A549 (cell line): ENCODE data around the gene CADM4. TPM values are rescaled to one million over a fixed set of nuclear protein-coding genes. Genes with fewer than 3 reads are reported as not detected.

Source experiments
- ATAC-seq, 2 experiments: fragments of 200-7000 bp in 1 of 2; fragments of >200 bp in 1 of 2; cut with Nextera tagmentation in 1 of 2; cut with Tn5 transposase in 1 of 2; 3 replicates each; pipeline versions ENCODE4 v1.8.0 to v1.9.1; 2018 to 2020; ENCODE audit warnings: mild to moderate bottlenecking in 1 of 2, moderate library complexity in 1 of 2
- CTCF ChIA-PET: fragments of 300-600 bp; sonication (Branson Sonifier 250); formaldehyde crosslinking; extraction: SDS; loops from one replicate; lab custom pipeline; 2021; ENCODE audit warnings: antibody characterized with exemption, inconsistent platforms; lab: Yijun Ruan, JAX
- POLR2A ChIA-PET: fragments of 350-600 bp; formaldehyde crosslinking; extraction: SDS; loops from one replicate; lab custom pipeline; 2021; ENCODE audit warnings: antibody characterized with exemption, inconsistent platforms; lab: Yijun Ruan, JAX
- DNase-seq, 2 experiments: peaks; one replicate each; pipeline versions ENCODE4 v3.0.0 to v3.0.0-alpha.2; 2011 to 2016; ENCODE audit warnings: low read depth in 1 of 2, low spot score in 1 of 2
- FAIRE-seq: peaks from 2 replicates; lab custom pipeline; 2011; peaks lifted over from hg19 to GRCh38; lab: Jason Lieb, UNC
- H3K27ac ChIP-seq, 2 experiments: fragments of >200 bp; sonication (Bioruptor Twin); formaldehyde crosslinking; 3 replicates each; pipeline ENCODE4 v1.5.1; 2016 to 2017
- H3K4me1 ChIP-seq: fragments of >200 bp; sonication (Bioruptor Twin); formaldehyde crosslinking; 3 replicates; pipeline ENCODE4 v1.6.1; 2016
- H3K4me2 ChIP-seq: fragments of >200 bp; sonication (Bioruptor Twin); formaldehyde crosslinking; 3 replicates; pipeline ENCODE4 v1.6.1; 2016
- H3K4me3 ChIP-seq: fragments of >200 bp; sonication (Bioruptor Twin); formaldehyde crosslinking; 3 replicates; pipeline ENCODE4 v1.5.1; 2016
- H3K9me3 ChIP-seq: fragments of >200 bp; sonication (Bioruptor Twin); formaldehyde crosslinking; 3 replicates; pipeline ENCODE4 v1.6.1; 2016
- BHLHE40 ChIP-seq: IDR thresholded peaks from 2 replicates; pipeline ENCODE4 v1.6.1; 2012; ENCODE audit warnings: low read depth, low read length, inconsistent platforms
- CBX2 ChIP-seq: fragments of 200-600 bp; sonication (generic); IDR thresholded peaks from 2 replicates; pipeline ENCODE4 v1.6.1; 2016; ENCODE audit warnings: low read depth, mild to moderate bottlenecking, borderline replicate concordance
- EHMT2 ChIP-seq: fragments of 200-600 bp; sonication (generic); IDR thresholded peaks from 2 replicates; pipeline ENCODE4 v1.6.1; 2016; ENCODE audit warnings: antibody characterized with exemption, low read depth, mild to moderate bottlenecking, moderate library complexity
- ESRRA ChIP-seq: fragments of 150-350 bp; IDR thresholded peaks from 2 replicates; pipeline ENCODE4 v1.6.1; 2014; ENCODE audit warnings: mild to moderate bottlenecking, low read length, borderline replicate concordance
- FOXS1 ChIP-seq: fragments of 250-450 bp; sonication (Bioruptor Pico); IDR thresholded peaks from 2 replicates; pipeline ENCODE4 v1.5.0; 2020; ENCODE audit warnings: mild to moderate bottlenecking, moderate library complexity
- GATA3 ChIP-seq: IDR thresholded peaks from 2 replicates; pipeline ENCODE4 v1.6.1; 2012; ENCODE audit warnings: borderline replicate concordance
- HEYL ChIP-seq: fragments of 250-450 bp; sonication (Bioruptor Pico); IDR thresholded peaks from 2 replicates; pipeline ENCODE4 v1.8.0; 2021; ENCODE audit warnings: mild to moderate bottlenecking, moderate library complexity
- HOXB13 ChIP-seq: fragments of 250-450 bp; sonication (Bioruptor Pico); IDR thresholded peaks from 2 replicates; pipeline ENCODE4 v1.5.0; 2020; ENCODE audit warnings: low read depth, mild to moderate bottlenecking, moderate library complexity
- KDM1A ChIP-seq: fragments of 200-600 bp; sonication (generic); IDR thresholded peaks from 2 replicates; pipeline ENCODE4 v1.6.1; 2016; ENCODE audit warnings: low read depth, mild to moderate bottlenecking
- MAZ ChIP-seq: fragments of 150-350 bp; IDR thresholded peaks from 2 replicates; pipeline ENCODE4 v1.6.1; 2014; ENCODE audit warnings: antibody characterized with exemption, low read depth, low read length, borderline replicate concordance
- NFE2L2 ChIP-seq: fragments of 150-350 bp; conservative IDR thresholded peaks from 2 replicates; pipeline ENCODE4 v1.6.1; 2014; ENCODE audit warnings: low read length
- PHF8 ChIP-seq: fragments of 200-600 bp; sonication (generic); IDR thresholded peaks from 2 replicates; pipeline ENCODE4 v1.6.1; 2016; ENCODE audit warnings: low read depth, mild to moderate bottlenecking, antibody characterized with exemption, moderate library complexity, borderline replicate concordance
- POLR2AphosphoS2 ChIP-seq: conservative IDR thresholded peaks from 2 replicates; pipeline ENCODE4 v1.6.1; 2012; ENCODE audit warnings: low read length, improper control_type of control experiment, inconsistent platforms
- RFX5 ChIP-seq: fragments of 450-650 bp; IDR thresholded peaks from 2 replicates; pipeline ENCODE4 v1.7.1; 2014; ENCODE audit warnings: antibody characterized with exemption, mild to moderate bottlenecking, moderate library complexity
- ZC3H11A ChIP-seq: fragments of 450-650 bp; IDR thresholded peaks from 2 replicates; pipeline ENCODE4 v1.6.1; 2014; ENCODE audit warnings: antibody characterized with exemption, mild to moderate bottlenecking
- ZSCAN20 ChIP-seq: fragments of 250-450 bp; sonication (Bioruptor Pico); IDR thresholded peaks from 2 replicates; pipeline ENCODE4 v1.8.0; 2022; ENCODE audit warnings: mild to moderate bottlenecking, moderate library complexity
- WGBS: methylation state at CpG from one replicate; pipeline ENCODE4 v1.1.6; 2017; ENCODE audit errors: missing lambda C conversion rate; 5-methylcytosine and 5-hydroxymethylcytosine counted together
- polyA plus RNA-seq, 4 experiments: library from polyadenylated mRNA; depleted of rRNA in 3 of 4; stranded (reverse); fragments of >200 nt; fragmentation: RNase III in 1 of 4; extraction: RNeasy Plus Mini Kit Qiagen cat#74134 plus additional on column Dnase treatment in 1 of 4; gene quantifications; 2 replicates in 3 of 4; 3 replicates in 1 of 4; pipeline ENCODE4 v1.2.3, GENCODE V29; 2011 to 2017
- TF ChIP-seq, protein P1 (sequence below): fragments of 450-650 bp; IDR thresholded peaks from 2 replicates; pipeline ENCODE4 v1.6.1; 2014; ENCODE audit warnings: antibody characterized with exemption
- TF ChIP-seq, protein P2 (sequence below): fragments of 150-350 bp; IDR thresholded peaks from 2 replicates; pipeline ENCODE4 v1.6.1; 2014; ENCODE audit warnings: low read depth, mild to moderate bottlenecking, low read length
- TF ChIP-seq, protein P3 (sequence below): fragments of 200-600 bp; sonication (generic); IDR thresholded peaks from 2 replicates; pipeline ENCODE4 v1.6.1; 2016; ENCODE audit warnings: antibody characterized with exemption, mild to moderate bottlenecking, moderate library complexity
- TF ChIP-seq, protein P4 (sequence below): fragments of 250-450 bp; sonication (Bioruptor Pico); IDR thresholded peaks from 2 replicates; pipeline ENCODE4 v1.5.0; 2021; ENCODE audit warnings: mild to moderate bottlenecking, moderate library complexity, borderline replicate concordance

CADM4 gene
- polyA plus RNA-seq, 2 of the 4 experiments (the other 2 are of a cell fraction) = 4.2 to 9.2 TPM

DNA sequence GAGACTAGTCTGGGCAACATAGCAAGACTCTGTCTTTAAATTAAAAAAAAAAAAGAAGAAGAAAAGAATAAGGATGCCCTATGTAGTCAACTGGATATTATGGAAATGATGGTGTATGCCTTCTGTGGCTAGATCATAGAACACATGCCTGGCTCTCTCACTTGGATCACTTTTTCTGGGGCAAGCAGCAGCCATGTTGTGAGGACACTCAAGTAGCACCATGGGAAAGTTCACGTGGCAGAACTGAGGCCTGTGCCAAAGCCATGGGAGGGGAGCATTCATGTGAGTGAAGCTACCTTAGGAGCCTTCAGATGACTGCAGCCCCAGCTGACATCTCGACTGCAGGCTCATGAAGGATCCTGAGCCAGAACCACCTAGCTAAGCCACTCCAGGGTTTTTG, 18.4 kb upstream of the CADM4 start:
- FAIRE-seq (no peak), DNase-seq (no peak), ATAC-seq (no peak)
- H3K4me1 ChIP-seq = no peaks in the 10 kb centered on the region
- 95% methylated on average over 2 of the region's 2 CpGs for WGBS
- no peak overlapping the region for H3K4me3 ChIP-seq
- no peak overlapping the region for H3K27ac ChIP-seq
- H3K9me3 ChIP-seq = 0 out of 3 replicates have a peak, but pooled peaks cover 8% of the 10 kb centered on the region
- ChIA-PET CTCF (interaction anchor here (1.2 to 3.0 kb wide), 4 partner anchors 10 to 127 kb away, joined by 3 to 16 read pairs (median 6); no protein-coding TSS in a partner anchor), POLR2A (no interaction called here)
- H3K4me2 ChIP-seq = no peak overlapping the region
- TF ChIP-seq KDM1A = no peak
- TF ChIP-seq CBX2 = no peak
- TF ChIP-seq RFX5 = no peak
- TF ChIP-seq, protein P1, sequence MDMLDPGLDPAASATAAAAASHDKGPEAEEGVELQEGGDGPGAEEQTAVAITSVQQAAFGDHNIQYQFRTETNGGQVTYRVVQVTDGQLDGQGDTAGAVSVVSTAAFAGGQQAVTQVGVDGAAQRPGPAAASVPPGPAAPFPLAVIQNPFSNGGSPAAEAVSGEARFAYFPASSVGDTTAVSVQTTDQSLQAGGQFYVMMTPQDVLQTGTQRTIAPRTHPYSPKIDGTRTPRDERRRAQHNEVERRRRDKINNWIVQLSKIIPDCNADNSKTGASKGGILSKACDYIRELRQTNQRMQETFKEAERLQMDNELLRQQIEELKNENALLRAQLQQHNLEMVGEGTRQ = no peak
- TF ChIP-seq, protein P2, sequence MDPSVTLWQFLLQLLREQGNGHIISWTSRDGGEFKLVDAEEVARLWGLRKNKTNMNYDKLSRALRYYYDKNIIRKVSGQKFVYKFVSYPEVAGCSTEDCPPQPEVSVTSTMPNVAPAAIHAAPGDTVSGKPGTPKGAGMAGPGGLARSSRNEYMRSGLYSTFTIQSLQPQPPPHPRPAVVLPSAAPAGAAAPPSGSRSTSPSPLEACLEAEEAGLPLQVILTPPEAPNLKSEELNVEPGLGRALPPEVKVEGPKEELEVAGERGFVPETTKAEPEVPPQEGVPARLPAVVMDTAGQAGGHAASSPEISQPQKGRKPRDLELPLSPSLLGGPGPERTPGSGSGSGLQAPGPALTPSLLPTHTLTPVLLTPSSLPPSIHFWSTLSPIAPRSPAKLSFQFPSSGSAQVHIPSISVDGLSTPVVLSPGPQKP = no peak
- TF ChIP-seq, protein P3, sequence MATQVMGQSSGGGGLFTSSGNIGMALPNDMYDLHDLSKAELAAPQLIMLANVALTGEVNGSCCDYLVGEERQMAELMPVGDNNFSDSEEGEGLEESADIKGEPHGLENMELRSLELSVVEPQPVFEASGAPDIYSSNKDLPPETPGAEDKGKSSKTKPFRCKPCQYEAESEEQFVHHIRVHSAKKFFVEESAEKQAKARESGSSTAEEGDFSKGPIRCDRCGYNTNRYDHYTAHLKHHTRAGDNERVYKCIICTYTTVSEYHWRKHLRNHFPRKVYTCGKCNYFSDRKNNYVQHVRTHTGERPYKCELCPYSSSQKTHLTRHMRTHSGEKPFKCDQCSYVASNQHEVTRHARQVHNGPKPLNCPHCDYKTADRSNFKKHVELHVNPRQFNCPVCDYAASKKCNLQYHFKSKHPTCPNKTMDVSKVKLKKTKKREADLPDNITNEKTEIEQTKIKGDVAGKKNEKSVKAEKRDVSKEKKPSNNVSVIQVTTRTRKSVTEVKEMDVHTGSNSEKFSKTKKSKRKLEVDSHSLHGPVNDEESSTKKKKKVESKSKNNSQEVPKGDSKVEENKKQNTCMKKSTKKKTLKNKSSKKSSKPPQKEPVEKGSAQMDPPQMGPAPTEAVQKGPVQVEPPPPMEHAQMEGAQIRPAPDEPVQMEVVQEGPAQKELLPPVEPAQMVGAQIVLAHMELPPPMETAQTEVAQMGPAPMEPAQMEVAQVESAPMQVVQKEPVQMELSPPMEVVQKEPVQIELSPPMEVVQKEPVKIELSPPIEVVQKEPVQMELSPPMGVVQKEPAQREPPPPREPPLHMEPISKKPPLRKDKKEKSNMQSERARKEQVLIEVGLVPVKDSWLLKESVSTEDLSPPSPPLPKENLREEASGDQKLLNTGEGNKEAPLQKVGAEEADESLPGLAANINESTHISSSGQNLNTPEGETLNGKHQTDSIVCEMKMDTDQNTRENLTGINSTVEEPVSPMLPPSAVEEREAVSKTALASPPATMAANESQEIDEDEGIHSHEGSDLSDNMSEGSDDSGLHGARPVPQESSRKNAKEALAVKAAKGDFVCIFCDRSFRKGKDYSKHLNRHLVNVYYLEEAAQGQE = no peak
- no peak for TF ChIP-seq ESRRA
- no peak for TF ChIP-seq GATA3
- no peak for TF ChIP-seq MAZ
- no peak for TF ChIP-seq ZC3H11A
- no peak for TF ChIP-seq BHLHE40
- TF ChIP-seq NFE2L2 = no peak
- no peak for TF ChIP-seq HEYL (CRISPR knock-in tag)
- TF ChIP-seq EHMT2 = no peak
- TF ChIP-seq FOXS1 (CRISPR knock-in tag) = no peak
- TF ChIP-seq, protein P4, sequence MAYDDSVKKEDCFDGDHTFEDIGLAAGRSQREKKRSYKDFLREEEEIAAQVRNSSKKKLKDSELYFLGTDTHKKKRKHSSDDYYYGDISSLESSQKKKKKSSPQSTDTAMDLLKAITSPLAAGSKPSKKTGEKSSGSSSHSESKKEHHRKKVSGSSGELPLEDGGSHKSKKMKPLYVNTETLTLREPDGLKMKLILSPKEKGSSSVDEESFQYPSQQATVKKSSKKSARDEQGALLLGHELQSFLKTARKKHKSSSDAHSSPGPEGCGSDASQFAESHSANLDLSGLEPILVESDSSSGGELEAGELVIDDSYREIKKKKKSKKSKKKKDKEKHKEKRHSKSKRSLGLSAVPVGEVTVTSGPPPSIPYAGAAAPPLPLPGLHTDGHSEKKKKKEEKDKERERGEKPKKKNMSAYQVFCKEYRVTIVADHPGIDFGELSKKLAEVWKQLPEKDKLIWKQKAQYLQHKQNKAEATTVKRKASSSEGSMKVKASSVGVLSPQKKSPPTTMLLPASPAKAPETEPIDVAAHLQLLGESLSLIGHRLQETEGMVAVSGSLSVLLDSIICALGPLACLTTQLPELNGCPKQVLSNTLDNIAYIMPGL (CRISPR knock-in tag) = no peak
- no peak for TF ChIP-seq PHF8
- no peak for TF ChIP-seq HOXB13 (CRISPR knock-in tag)
- no peak for TF ChIP-seq POLR2AphosphoS2
- no peak for TF ChIP-seq ZSCAN20 (CRISPR knock-in tag)
- TF ChIP-seq, all 56 proteins: peak for 0

DNA sequence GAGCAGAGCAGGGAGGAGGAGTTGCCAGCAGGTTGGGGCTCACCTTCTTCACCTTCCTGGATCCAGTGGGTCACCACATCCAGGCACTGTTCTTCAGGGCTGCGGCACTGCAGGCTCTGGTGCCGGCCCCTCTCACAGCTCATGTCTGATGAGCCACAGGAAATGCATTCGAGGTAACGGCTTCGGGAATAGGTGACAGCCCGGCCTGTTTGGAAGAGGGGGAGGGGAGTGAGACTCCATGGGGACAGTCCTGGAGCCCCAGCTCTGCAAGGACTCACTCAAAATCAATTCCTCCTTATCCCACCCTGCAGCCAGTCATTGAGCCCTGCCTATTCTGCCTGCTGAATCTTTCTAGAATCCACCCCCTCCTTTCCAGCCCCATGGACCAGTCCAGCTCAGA, 16.8 kb upstream of the CADM4 start:
- CTCF ChIA-PET = interaction anchor here (1.0 to 2.7 kb wide), 4 partner anchors 9 to 101 kb away, joined by 3 to 8 read pairs (median 3); no protein-coding TSS in a partner anchor
- no peak for FAIRE-seq

More for the DNA sequence above, 16.8 kb upstream of the CADM4 start:
- POLR2A ChIA-PET = no interaction called here
- H3K4me1 ChIP-seq = no peaks in the 10 kb centered on the region
- H3K27ac ChIP-seq = no peak overlapping the region
- ATAC-seq (no peak), DNase-seq (no peak)
- H3K9me3 ChIP-seq = 0 out of 3 replicates have a peak, but pooled peaks cover 8% of the 10 kb centered on the region
- TF ChIP-seq POLR2AphosphoS2 (peak; percentile 38), BHLHE40 (no peak)
- TF ChIP-seq, all 56 proteins: peak for 1
- WGBS = 98% methylated on average over 6 of the region's 6 CpGs
- no peak overlapping the region for H3K4me3 ChIP-seq
- no peak overlapping the region for H3K4me2 ChIP-seq
